GM06990 (cell line): ENCODE results near the gene MAGED1.
"Not testable (repeated sequence)": the region's sequence is repeated elsewhere in the genome, so short reads cannot be mapped to it uniquely, and the experiment has no call there.

Experiments
- DNase-seq: peaks from one replicate; pipeline ENCODE4 v3.0.0-alpha.2; 2011; ENCODE audit not compliant: insufficient read length; ENCODE audit errors: extremely low read depth
- H3K27me3 ChIP-seq: replicated peaks from 2 replicates; pipeline ENCODE4 v1.6.0; 2011; ENCODE audit warnings: low read length; ENCODE audit not compliant: control insufficient read depth, insufficient read depth
- H3K36me3 ChIP-seq: 2 replicates; pipeline ENCODE4 v1.5.1; 2011; ENCODE audit warnings: low read length; ENCODE audit not compliant: control insufficient read depth, insufficient read depth
- H3K4me3 ChIP-seq: replicated peaks from 2 replicates; pipeline ENCODE4 v1.5.1; 2011; ENCODE audit warnings: low read depth, mild to moderate bottlenecking, control low read depth, low read length
- CTCF ChIP-seq: IDR thresholded peaks from 2 replicates; pipeline ENCODE4 v1.5.1; 2011; ENCODE audit warnings: low read length, control low read depth, mild to moderate bottlenecking, inconsistent platforms; ENCODE audit not compliant: insufficient read depth, poor library complexity, severe bottlenecking

The MAGED1 gene

GRCh38 chrX:51899741-51900140 is 6.3 kb downstream of the MAGED1 start:
- Histone ChIP-seq H3K36me3 (peaks cover 3% of the 10 kb centered on the region), H3K27me3 (no peaks in the 10 kb centered on the region), H3K4me3 (no peak overlapping the region)
- DNase-seq = no peak
- no peak for TF ChIP-seq CTCF

DNA sequence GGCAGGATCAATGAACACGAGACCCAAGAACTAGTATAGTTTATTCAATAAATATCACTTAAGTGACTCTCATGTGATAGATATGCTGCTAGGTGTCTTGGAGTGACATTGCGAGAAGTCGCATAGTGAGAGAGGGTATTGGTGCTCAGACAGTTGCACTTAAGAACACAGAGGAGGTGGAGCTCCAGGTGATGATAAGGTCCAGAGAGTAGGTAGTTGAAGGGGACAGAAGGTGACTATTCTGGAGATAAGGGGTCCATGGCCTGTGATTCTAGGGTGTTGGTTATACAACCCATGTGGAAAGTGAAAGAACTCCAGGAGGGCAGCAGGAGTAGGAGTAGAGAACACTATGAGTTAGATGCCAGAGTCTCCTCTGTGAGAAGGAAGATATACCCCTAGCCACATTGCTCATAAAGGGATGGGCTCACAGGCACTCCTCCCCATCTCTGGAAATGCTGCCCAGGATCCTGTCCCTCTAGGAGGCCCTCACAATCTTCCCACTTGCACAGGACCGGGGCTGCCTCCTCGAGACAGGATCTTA is 9.2 kb downstream of the MAGED1 start:
- Histone ChIP-seq H3K27me3 (no peaks in the 10 kb centered on the region), H3K36me3 (no peaks in the 10 kb centered on the region; the same call in 1 of the 2 replicates), H3K4me3 (no peak overlapping the region)
- no peak for DNase-seq
- no peak for TF ChIP-seq CTCF

GRCh38 chrX:51905152-51905551 is 11.7 kb downstream of the MAGED1 start:
- not testable (repeated sequence) for DNase-seq, H3K36me3 ChIP-seq, H3K27me3 ChIP-seq, H3K4me3 ChIP-seq

GRCh38 chrX:51905711-51906110 is 12.3 kb downstream of the MAGED1 start:
- no peak for DNase-seq
- TF ChIP-seq CTCF = no peak
- H3K27me3 ChIP-seq = no peaks in the 10 kb centered on the region
- H3K4me3 ChIP-seq = no peak overlapping the region
- H3K36me3 ChIP-seq = no peaks in the 10 kb centered on the region; the same call in 1 of the 2 replicates

DNA sequence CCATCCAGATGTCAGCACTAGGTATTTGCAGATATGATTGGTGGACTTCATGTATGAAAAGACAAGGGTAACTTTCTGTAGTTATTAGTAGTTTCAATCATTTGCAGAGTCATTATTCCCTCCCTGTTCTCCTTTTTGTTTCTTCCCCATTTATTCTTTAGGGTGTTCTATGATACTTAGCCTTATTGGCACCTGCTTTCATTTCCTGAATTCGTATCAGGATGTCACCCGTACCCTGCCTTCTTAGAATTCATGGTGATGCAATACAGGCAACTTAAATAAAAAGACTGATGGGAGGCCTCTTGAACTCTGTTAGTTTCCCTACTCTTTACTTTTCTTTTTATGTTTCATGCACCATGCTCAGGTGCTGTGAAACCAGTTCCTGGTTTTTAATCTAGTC is 24.2 kb downstream of the MAGED1 start:
- no peak for TF ChIP-seq CTCF
- H3K27me3 ChIP-seq = no peaks in the 10 kb centered on the region
- no peak overlapping the region for H3K4me3 ChIP-seq
- DNase-seq = no peak
- H3K36me3 ChIP-seq = no peaks in the 10 kb centered on the region

DNA sequence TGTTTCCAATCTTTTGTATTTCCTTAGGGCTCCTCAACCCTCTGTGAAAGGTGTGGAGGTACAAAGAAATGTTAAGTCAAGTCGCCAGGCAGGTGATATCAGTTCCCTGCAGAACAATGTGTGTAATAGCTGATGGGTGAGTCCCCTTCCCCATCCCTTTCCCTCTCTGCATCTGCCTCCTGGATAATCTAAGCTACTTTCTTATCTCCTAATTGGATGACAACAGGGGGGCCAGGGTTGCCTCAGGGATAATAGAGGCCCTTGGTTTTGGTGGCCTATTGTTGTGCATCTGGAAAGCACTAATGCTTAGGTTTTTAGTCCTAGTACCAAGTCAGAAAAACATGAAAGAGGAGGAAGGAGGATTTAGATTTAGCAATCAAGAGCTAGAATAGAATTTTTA is 29.1 kb downstream of the MAGED1 start:
- Histone ChIP-seq H3K36me3 (no peaks in the 10 kb centered on the region), H3K4me3 (no peak overlapping the region), H3K27me3 (no peaks in the 10 kb centered on the region)
- DNase-seq = no peak
- no peak for TF ChIP-seq CTCF
